Measurements from ENCODE around the gene CDC42EP5.

The CDC42EP5 gene

DNA sequence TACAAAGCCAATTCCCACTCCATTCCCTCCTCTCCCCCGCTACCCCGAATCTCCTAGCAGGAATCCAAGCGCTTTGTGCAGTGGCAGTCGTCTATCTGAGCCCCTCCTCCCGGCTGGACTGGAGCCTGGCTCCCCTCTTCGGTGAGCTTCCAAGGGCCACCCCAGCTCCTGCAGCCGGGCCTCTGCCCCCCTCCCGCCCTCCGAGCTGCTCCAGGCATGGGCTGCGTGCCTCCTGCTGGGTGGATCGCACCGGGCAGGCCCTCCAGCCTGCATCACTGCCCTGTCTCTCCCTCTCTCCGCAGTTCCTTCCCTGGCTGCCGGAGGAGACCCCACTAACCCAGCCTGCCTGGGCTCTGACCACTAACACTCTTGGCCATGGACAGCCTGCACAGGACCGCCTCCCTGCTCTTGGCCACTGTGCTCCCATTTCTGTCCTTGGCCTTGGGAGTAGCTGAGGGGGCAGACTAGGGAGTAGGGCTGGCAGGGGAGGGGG is 37.0 kb downstream of the CDC42EP5 start:
- no peaks in the 10 kb centered on the region for H3K36me3 ChIP-seq (ENCODE audit: insufficient read depth)
- no peaks in the 10 kb centered on the region for H3K79me2 ChIP-seq (ENCODE audit: insufficient read depth, low read depth)
- H3K4me1 ChIP-seq (ENCODE audit: low read depth, poor library complexity, severe bottlenecking) = no peaks in the 10 kb centered on the region
- H3K27ac ChIP-seq = no peak overlapping the region
- no peaks in the 10 kb centered on the region for H4K20me1 ChIP-seq (ENCODE audit: insufficient read depth)
- H2AFZ ChIP-seq (ENCODE audit: low read depth) = no peak overlapping the region
- TF ChIP-seq, protein P1, sequence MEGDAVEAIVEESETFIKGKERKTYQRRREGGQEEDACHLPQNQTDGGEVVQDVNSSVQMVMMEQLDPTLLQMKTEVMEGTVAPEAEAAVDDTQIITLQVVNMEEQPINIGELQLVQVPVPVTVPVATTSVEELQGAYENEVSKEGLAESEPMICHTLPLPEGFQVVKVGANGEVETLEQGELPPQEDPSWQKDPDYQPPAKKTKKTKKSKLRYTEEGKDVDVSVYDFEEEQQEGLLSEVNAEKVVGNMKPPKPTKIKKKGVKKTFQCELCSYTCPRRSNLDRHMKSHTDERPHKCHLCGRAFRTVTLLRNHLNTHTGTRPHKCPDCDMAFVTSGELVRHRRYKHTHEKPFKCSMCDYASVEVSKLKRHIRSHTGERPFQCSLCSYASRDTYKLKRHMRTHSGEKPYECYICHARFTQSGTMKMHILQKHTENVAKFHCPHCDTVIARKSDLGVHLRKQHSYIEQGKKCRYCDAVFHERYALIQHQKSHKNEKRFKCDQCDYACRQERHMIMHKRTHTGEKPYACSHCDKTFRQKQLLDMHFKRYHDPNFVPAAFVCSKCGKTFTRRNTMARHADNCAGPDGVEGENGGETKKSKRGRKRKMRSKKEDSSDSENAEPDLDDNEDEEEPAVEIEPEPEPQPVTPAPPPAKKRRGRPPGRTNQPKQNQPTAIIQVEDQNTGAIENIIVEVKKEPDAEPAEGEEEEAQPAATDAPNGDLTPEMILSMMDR (conservative IDR thresholded peaks at IDR 0.05; ENCODE audit: low read depth, low read length) = no peak
- no peak overlapping the region for H3K4me3 ChIP-seq (IDR thresholded peaks at IDR 0.05; ENCODE audit: insufficient read depth, low read depth, low read length)
- peaks cover 8% of the 10 kb centered on the region; the same call in 1 of the 2 replicates for H3K27me3 ChIP-seq (ENCODE audit: insufficient read depth, low read depth)
- no peak overlapping the region for H3K4me2 ChIP-seq
- H3K9ac ChIP-seq = no peak overlapping the region

DNA sequence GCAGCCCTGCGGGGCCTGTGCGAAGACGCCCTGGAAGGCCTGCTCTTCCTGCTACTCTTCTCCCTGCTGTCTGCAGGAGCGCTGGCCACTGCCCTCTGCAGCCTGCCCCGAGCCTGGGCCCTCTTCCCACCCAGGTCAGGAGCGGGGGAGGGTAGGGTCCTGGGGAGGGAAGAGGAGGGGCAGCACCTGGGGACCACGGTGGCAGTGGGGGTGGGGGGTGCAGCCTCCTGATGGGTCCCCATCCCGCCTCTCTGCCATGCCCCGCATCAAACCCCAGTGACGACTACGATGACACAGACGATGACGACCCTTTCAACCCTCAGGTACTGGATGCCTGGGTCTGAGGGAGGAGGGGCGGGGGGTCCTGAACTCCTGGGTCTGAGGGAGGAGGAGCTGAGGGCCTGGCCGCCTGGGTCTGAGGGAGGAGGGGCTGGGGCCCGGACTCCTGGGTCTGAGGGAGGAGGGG is 37.5 kb downstream of the CDC42EP5 start:
- Histone ChIP-seq H3K4me1 (ENCODE audit: low read depth, poor library complexity, severe bottlenecking) (no peaks in the 10 kb centered on the region), H3K9ac (no peak overlapping the region), H2AFZ (ENCODE audit: low read depth) (no peak overlapping the region), H3K4me2 (no peak overlapping the region), H3K4me3 (IDR thresholded peaks at IDR 0.05; ENCODE audit: insufficient read depth, low read depth, low read length) (no peak overlapping the region), H3K27ac (no peak overlapping the region), H4K20me1 (ENCODE audit: insufficient read depth) (no peaks in the 10 kb centered on the region), H3K36me3 (ENCODE audit: insufficient read depth) (no peaks in the 10 kb centered on the region), H3K79me2 (ENCODE audit: insufficient read depth, low read depth) (no peaks in the 10 kb centered on the region), H3K27me3 (ENCODE audit: insufficient read depth, low read depth) (peaks cover 8% of the 10 kb centered on the region; the same call in 1 of the 2 replicates)
- TF ChIP-seq, protein P1 (conservative IDR thresholded peaks at IDR 0.05; ENCODE audit: low read depth, low read length) = no peak

DNA sequence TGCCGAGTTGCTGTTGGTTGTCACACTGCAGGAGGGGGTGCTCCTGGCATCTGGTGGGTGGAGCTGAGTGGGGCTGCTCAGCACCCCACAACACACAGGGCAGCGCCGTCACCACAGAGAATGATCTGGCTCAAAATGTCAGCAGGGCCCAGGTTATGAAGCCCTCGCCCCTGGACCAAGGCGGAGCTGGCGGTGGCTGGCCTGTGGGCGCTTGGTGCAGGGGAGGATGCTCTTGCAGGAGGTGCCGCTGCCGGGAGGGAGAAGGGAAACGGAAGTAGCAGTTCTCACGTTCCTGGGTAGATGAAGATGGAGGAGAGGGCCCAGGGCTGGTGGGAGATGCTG is 38.3 kb downstream of the CDC42EP5 start:
- H3K36me3 ChIP-seq (ENCODE audit: insufficient read depth) = no peaks in the 10 kb centered on the region
- no peak overlapping the region for H2AFZ ChIP-seq (ENCODE audit: low read depth)
- H3K27me3 ChIP-seq (ENCODE audit: insufficient read depth, low read depth) = peaks cover 14% of the 10 kb centered on the region
- no peaks in the 10 kb centered on the region for H3K4me1 ChIP-seq (ENCODE audit: low read depth, poor library complexity, severe bottlenecking)
- H3K4me3 ChIP-seq (IDR thresholded peaks at IDR 0.05; ENCODE audit: insufficient read depth, low read depth, low read length) = no peak overlapping the region
- H3K4me2 ChIP-seq = no peak overlapping the region
- no peak overlapping the region for H3K9ac ChIP-seq
- TF ChIP-seq, protein P1 (conservative IDR thresholded peaks at IDR 0.05; ENCODE audit: low read depth, low read length) = no peak
- no peaks in the 10 kb centered on the region for H4K20me1 ChIP-seq (ENCODE audit: insufficient read depth)
- H3K79me2 ChIP-seq (ENCODE audit: insufficient read depth, low read depth) = no peaks in the 10 kb centered on the region
- no peak overlapping the region for H3K27ac ChIP-seq

DNA sequence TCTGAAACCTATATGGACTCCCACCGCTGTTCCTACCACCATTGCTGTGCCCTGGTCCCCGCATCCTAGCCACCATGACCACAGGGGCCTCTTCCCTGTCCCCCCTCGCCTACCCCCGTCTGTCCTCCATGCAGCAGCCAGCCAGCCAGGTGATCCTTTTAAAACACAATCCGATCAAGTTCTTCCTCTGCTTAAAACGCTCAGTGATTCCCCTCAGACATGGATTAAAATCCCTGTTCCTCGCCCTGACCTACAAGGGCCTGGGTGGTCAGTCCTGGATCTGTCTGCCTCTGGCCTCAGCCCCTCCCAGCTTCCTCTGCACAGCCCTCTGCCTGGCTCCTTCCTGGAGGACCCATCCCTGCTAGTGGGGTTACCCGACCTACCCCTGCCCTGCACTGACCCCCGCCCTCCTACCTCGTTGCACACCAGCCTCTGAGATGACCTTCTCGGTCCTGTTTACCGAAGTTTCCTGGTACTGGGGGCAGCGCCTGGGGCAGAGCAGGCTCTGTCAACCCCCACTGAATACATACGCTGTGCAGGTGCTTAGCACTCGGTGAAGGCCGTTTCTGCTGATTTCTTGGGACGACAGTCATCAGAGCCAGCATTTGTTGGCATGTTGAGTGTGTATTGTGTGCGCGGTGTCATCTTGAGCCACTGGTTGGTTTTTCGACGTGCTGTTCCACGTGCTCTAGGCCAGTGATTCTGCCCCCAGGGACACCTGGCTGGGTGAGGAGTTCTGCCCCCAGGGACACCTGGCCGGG is 38.8 kb downstream of the CDC42EP5 start:
- Histone ChIP-seq H3K27me3 (ENCODE audit: insufficient read depth, low read depth) (peaks cover 18% of the 10 kb centered on the region), H3K4me3 (IDR thresholded peaks at IDR 0.05; ENCODE audit: insufficient read depth, low read depth, low read length) (no peak overlapping the region), H4K20me1 (ENCODE audit: insufficient read depth) (no peaks in the 10 kb centered on the region), H3K27ac (no peak overlapping the region), H3K4me1 (ENCODE audit: low read depth, poor library complexity, severe bottlenecking) (no peaks in the 10 kb centered on the region), H3K79me2 (ENCODE audit: insufficient read depth, low read depth) (no peaks in the 10 kb centered on the region), H3K9ac (no peak overlapping the region), H3K4me2 (no peak overlapping the region), H3K36me3 (ENCODE audit: insufficient read depth) (no peaks in the 10 kb centered on the region), H2AFZ (ENCODE audit: low read depth) (no peak overlapping the region)
- TF ChIP-seq, protein P1 (conservative IDR thresholded peaks at IDR 0.05; ENCODE audit: low read depth, low read length) = no peak
